ENCODE data around the gene CUL9. TPM values are rescaled to one million over a fixed set of nuclear protein-coding genes. Genes with fewer than 3 reads are reported as not detected.

The CUL9 gene
- total RNA-seq, 4 donors from 2014 or later = 26.2 to 50.9 (median 32.5) TPM

GRCh38 chr6:43213431-43213830 lies 31.4 kb downstream of the CUL9 start:
- no peak for DNase-seq
- peaks cover 6 to 65% (median 6%) of the 10 kb centered on the region in 3 donors for H3K36me3 ChIP-seq
- 100% methylated on average over 6 of the region's 11 CpGs; no CpG with 5 or more reads in 1 of the 2 donors for WGBS, 2 donors

GRCh38 chr6:43215066-43215465 lies 33.1 kb downstream of the CUL9 start:
- WGBS, 2 donors = 96 to 99% methylated on average over 8 of the region's 8 CpGs
- Histone ChIP-seq H3K36me3 (peaks cover 6 to 76% (median 6%) of the 10 kb centered on the region in 3 donors), H3K4me3 (no peak overlapping the region)

More at GRCh38 chr6:43213431-43213830, 31.4 kb downstream of the CUL9 start:
- no peaks in the 10 kb centered on the region for H3K9me3 ChIP-seq
- H3K4me1 ChIP-seq = no peaks in the 10 kb centered on the region
- TF ChIP-seq CTCF (IDR thresholded peaks at IDR 0.05) = no peak
- TF ChIP-seq POLR2A (IDR thresholded peaks at IDR 0.05) = no peak
- H3K27ac ChIP-seq = no peak overlapping the region
- intact Hi-C loops (cut with DNase I) = no loop called here
- no peak overlapping the region for H3K4me3 ChIP-seq
- H3K27me3 ChIP-seq = no peaks in the 10 kb centered on the region

GRCh38 chr6:43216200-43216599 lies 34.2 kb downstream of the CUL9 start:
- Histone ChIP-seq H3K4me1 (peaks cover 0 to 3% (median 0%) of the 10 kb centered on the region in 3 donors), H3K4me3 (no peak overlapping the region), H3K9me3 (no peaks in the 10 kb centered on the region), H3K36me3 (peaks cover 6 to 87% (median 14%) of the 10 kb centered on the region in 3 donors), H3K27me3 (no peaks in the 10 kb centered on the region), H3K27ac (no peak overlapping the region)
- TF ChIP-seq CTCF (IDR thresholded peaks at IDR 0.05) (no peak), POLR2A (IDR thresholded peaks at IDR 0.05) (no peak)
- WGBS, 2 donors = 93 to 94% methylated on average over 8 to 10 of the region's 12 CpGs
- DNase-seq = no peak
- intact Hi-C loops (cut with DNase I) = no loop called here

More at GRCh38 chr6:43215066-43215465, 33.1 kb downstream of the CUL9 start:
- H3K27me3 ChIP-seq = no peaks in the 10 kb centered on the region
- H3K9me3 ChIP-seq = no peaks in the 10 kb centered on the region
- DNase-seq = no peak
- TF ChIP-seq POLR2A (IDR thresholded peaks at IDR 0.05) (no peak), CTCF (IDR thresholded peaks at IDR 0.05) (no peak)
- intact Hi-C loops (cut with DNase I) = no loop called here
- no peaks in the 10 kb centered on the region for H3K4me1 ChIP-seq
- no peak overlapping the region for H3K27ac ChIP-seq

- H3K4me3 ChIP-seq = no peak overlapping the region
- WGBS, 2 donors = 40 to 76% methylated on average over 5 of the region's 5 CpGs
- TF ChIP-seq CTCF (IDR thresholded peaks at IDR 0.05) (no peak), POLR2A (IDR thresholded peaks at IDR 0.05) (no peak)
- H3K4me1 ChIP-seq = peaks cover 0 to 14% (median 0%) of the 10 kb centered on the region in 3 donors
- DNase-seq = no peak
- intact Hi-C loops (cut with DNase I) = no loop called here
- no peaks in the 10 kb centered on the region for H3K27me3 ChIP-seq
- H3K36me3 ChIP-seq = peaks cover 6 to 97% (median 14%) of the 10 kb centered on the region in 3 donors
- H3K9me3 ChIP-seq = no peaks in the 10 kb centered on the region
- H3K27ac ChIP-seq = no peak overlapping the region
These were observed 35.4 kb downstream of the CUL9 start for GRCh38 chr6:43217351-43217750.

- H3K27me3 ChIP-seq = no peaks in the 10 kb centered on the region
- H3K4me3 ChIP-seq = no peak overlapping the region
- no peak overlapping the region for H3K27ac ChIP-seq
- peaks cover 0 to 26% (median 0%) of the 10 kb centered on the region in 3 donors for H3K4me1 ChIP-seq
- H3K9me3 ChIP-seq = no peaks in the 10 kb centered on the region
- 92 to 93% methylated on average over 3 of the region's 3 CpGs for WGBS, 2 donors
- intact Hi-C loops (cut with DNase I) = no loop called here
- TF ChIP-seq POLR2A (IDR thresholded peaks at IDR 0.05) (no peak), CTCF (IDR thresholded peaks at IDR 0.05) (no peak)
- no peak for DNase-seq
- H3K36me3 ChIP-seq = peaks cover 0 to 99% (median 19%) of the 10 kb centered on the region in 3 donors
These were observed 37.1 kb downstream of the CUL9 start for GRCh38 chr6:43219119-43219518.

Data from esophagus squamous epithelium (tissue), 5 donors.